ENCODE data around the gene SHLD2.

DNA sequence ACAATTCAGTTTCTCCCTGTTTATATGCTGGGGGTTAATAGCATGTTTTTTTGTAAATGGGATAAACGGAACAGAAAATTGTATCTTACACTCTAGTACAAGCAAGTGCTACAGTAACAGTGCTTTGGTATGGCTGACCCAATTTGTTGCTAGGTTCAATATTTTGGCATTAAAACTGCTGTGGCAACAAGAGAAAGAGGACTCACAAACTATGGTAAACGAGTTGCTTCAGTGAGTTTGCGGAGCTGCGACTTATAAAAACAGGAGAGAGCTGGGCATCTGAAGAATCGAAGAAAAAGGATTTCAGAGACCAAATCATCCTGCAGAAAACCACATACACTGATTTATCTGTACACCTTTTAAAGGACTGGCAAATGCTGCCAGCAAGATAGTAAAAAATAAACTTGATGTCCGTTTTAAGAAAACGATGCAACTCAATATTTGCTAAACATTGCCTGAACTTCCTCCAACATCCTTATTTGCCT lies 2.6 kb upstream of the SHLD2 start:
- TF ChIP-seq, protein P1, sequence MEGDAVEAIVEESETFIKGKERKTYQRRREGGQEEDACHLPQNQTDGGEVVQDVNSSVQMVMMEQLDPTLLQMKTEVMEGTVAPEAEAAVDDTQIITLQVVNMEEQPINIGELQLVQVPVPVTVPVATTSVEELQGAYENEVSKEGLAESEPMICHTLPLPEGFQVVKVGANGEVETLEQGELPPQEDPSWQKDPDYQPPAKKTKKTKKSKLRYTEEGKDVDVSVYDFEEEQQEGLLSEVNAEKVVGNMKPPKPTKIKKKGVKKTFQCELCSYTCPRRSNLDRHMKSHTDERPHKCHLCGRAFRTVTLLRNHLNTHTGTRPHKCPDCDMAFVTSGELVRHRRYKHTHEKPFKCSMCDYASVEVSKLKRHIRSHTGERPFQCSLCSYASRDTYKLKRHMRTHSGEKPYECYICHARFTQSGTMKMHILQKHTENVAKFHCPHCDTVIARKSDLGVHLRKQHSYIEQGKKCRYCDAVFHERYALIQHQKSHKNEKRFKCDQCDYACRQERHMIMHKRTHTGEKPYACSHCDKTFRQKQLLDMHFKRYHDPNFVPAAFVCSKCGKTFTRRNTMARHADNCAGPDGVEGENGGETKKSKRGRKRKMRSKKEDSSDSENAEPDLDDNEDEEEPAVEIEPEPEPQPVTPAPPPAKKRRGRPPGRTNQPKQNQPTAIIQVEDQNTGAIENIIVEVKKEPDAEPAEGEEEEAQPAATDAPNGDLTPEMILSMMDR (conservative IDR thresholded peaks at IDR 0.05): no peak
- TF ChIP-seq EZH2 (IDR thresholded peaks at IDR 0.05; ENCODE audit: low read depth): no peak
